H1 (cell line): Measurements from ENCODE around the gene LRRC45. TPM values are rescaled to one million over a fixed set of nuclear protein-coding genes. Genes with fewer than 3 reads are reported as not detected.

Experiments
- CBX5 ChIP-seq: fragments of 300-800, 300-1000 bp; sonication (generic); IDR thresholded peaks from 2 replicates; pipeline ENCODE4 v1.7.1; 2016; ENCODE audit warnings: antibody characterized with exemption, low read length, low read depth
- CHD1 ChIP-seq: IDR thresholded peaks from 2 replicates; pipeline ENCODE4 v1.6.1; 2012; ENCODE audit warnings: low read depth, low read length, improper control_type of control experiment
- FOSL1 ChIP-seq: IDR thresholded peaks from 2 replicates; pipeline ENCODE4 v1.6.1; 2011; ENCODE audit warnings: mild to moderate bottlenecking, low read depth, low read length, moderate library complexity; ENCODE audit not compliant: insufficient read depth
- HDAC2 ChIP-seq, 2 experiments: fragments of 300-600 bp in 1 of 2; sonication (generic) in 1 of 2; IDR thresholded peaks; 2 replicates each; pipeline ENCODE4 v1.6.1; 2011 to 2012; ENCODE audit warnings: low read depth in 2 of 2, low read length in 2 of 2, mild to moderate bottlenecking in 2 of 2, moderate library complexity in 2 of 2, borderline replicate concordance in 1 of 2, inconsistent platforms in 1 of 2
- RXRA ChIP-seq: IDR thresholded peaks from 2 replicates; pipeline ENCODE4 v1.6.1; 2011; ENCODE audit warnings: low read depth, mild to moderate bottlenecking, low read length, moderate library complexity; ENCODE audit not compliant: insufficient read depth
- SIRT6 ChIP-seq: IDR thresholded peaks from one replicate; pipeline ENCODE4 v1.7.1; 2012; ENCODE audit warnings: low read length, inconsistent platforms
- TAF7 ChIP-seq: optimal IDR thresholded peaks from 2 replicates; pipeline ENCODE3; 2011; ENCODE audit warnings: low read depth, mild to moderate bottlenecking, inconsistent platforms, low read length, moderate library complexity, borderline replicate concordance
- TBP ChIP-seq: IDR thresholded peaks from 2 replicates; pipeline ENCODE4 v1.6.1; 2011; ENCODE audit warnings: low read depth, low read length, improper control_type of control experiment
- TCF12 ChIP-seq: IDR thresholded peaks from 2 replicates; pipeline ENCODE4 v1.6.1; 2011; ENCODE audit warnings: low read depth, mild to moderate bottlenecking, low read length
- polyA plus RNA-seq, 7 experiments: library from polyadenylated mRNA; depleted of rRNA in 3 of 7; stranded (reverse) in 5 of 7; unstranded in 2 of 7; fragments of >200 nt in 5 of 7; fragments of 200-250 nt in 2 of 7; gene quantifications; 1 replicate in 5 of 7; 2 replicates in 1 of 7; 4 replicates in 1 of 7; pipeline versions ENCODE4 v1.2.1 to v1.2.3, GENCODE V29; 2011 to 2013; ENCODE audit warnings: missing spikeins in 2 of 7, mixed read lengths in 2 of 7
- total RNA-seq: library from RNA; stranded (reverse); fragmentation: NEBNext Ultra II Directional; extraction: Animal tissue kit (Norgen Biotek cat#: 25700); gene quantifications from 2 replicates; pipeline ENCODE4 v1.2.1, GENCODE V29; 2021

Gene LRRC45
- total and polyA plus RNA-seq, 2 of the 8 experiments (the other 6 are each of a cell fraction or from before 2014, with no cell fraction given), result 11.5 to 29.0 TPM

- TF ChIP-seq CBX5 (no peak), CHD1 (no peak), SIRT6 (no peak), FOSL1 (no peak), RXRA (no peak), HDAC2 (IDR thresholded peaks at IDR 0.05; ENCODE audit: borderline replicate concordance in 1 of 2, low read depth in 2 of 2, low read length in 2 of 2) (peak in 1 of 2 experiments; percentile 10; a peak in 2 of 4 replicates), TBP (no peak), TCF12 (no peak), TAF7 (peak; percentile 32)
- TF ChIP-seq, all 59 proteins: peak for 16
Observed at GRCh38 chr17:82030470-82031302, 7.6 kb downstream of the LRRC45 start (continued).
